ENCODE data around the gene EPHB1. TPM values are rescaled to one million over a fixed set of nuclear protein-coding genes. Genes with fewer than 3 reads are reported as not detected.

The EPHB1 gene
- total RNA-seq, 1 experiment from 2014 or later, result 2.8 TPM

- Histone ChIP-seq H2BK15ac (ENCODE audit: low read depth, low read length) (no peak overlapping the region), H3K56ac (ENCODE audit: insufficient read length, low read depth, low read length) (no peak overlapping the region), H4K91ac (ENCODE audit: insufficient read length, low read depth, low read length) (no peak overlapping the region), H2BK120ac (ENCODE audit: low read depth, low read length, poor library complexity, severe bottlenecking) (no peak overlapping the region), H3K4me1 (ENCODE audit: insufficient read depth, low read length) (no peaks in the 10 kb centered on the region), H2BK12ac (ENCODE audit: insufficient read length, low read depth, low read length) (no peak overlapping the region), H3K4ac (ENCODE audit: low read depth, low read length) (no peak overlapping the region), H3K23me2 (ENCODE audit: insufficient read length, low read depth, low read length, poor library complexity, severe bottlenecking) (no peaks in the 10 kb centered on the region), H2BK20ac (ENCODE audit: low read depth, low read length, poor library complexity, severe bottlenecking) (no peak overlapping the region), H3K18ac (ENCODE audit: insufficient read length, low read depth, low read length) (no peak overlapping the region), H3K4me2 (ENCODE audit: insufficient read depth, insufficient read length, low read length) (no peak overlapping the region), H3T11ph (ENCODE audit: low read length) (no peak overlapping the region), H2AFZ (ENCODE audit: low read length) (no peak overlapping the region), H3K9me3 (ENCODE audit: control insufficient read depth, low read depth, low read length) (no peaks in the 10 kb centered on the region), H2AK5ac (ENCODE audit: insufficient read length, low read length) (no peak overlapping the region), H3K27me3 (ENCODE audit: insufficient read depth, low read length) (no peaks in the 10 kb centered on the region), H3K79me1 (ENCODE audit: insufficient read depth, low read depth, low read length, poor library complexity, severe bottlenecking) (no peaks in the 10 kb centered on the region), H3K14ac (ENCODE audit: insufficient read depth, low read length) (no peak overlapping the region), H3K23ac (ENCODE audit: insufficient read length, low read depth, low read length) (no peak overlapping the region), H4K5ac (ENCODE audit: insufficient read length, low read depth, low read length) (no peak overlapping the region), H3K27ac (ENCODE audit: insufficient read length, low read depth, low read length) (no peak overlapping the region), H2BK5ac (ENCODE audit: insufficient read length, low read length) (no peak overlapping the region), H4K8ac (replicated peaks; ENCODE audit: insufficient read length, low read depth, low read length) (no peak overlapping the region), H4K20me1 (ENCODE audit: control insufficient read depth, insufficient read depth, insufficient read length) (no peaks in the 10 kb centered on the region), H3K9ac (ENCODE audit: extremely low read depth, insufficient read length, low read length) (no peak overlapping the region), H3K79me2 (ENCODE audit: insufficient read depth, low read length) (no peaks in the 10 kb centered on the region)
- H3K4me3 Mint-ChIP-seq, result no peak overlapping the region
- WGBS (ENCODE audit: extremely low coverage, insufficient read length, low lambda C conversion rate), result no CpG with 5 or more reads among the region's 1 CpG
- DNase-seq, result no peak
- H3K27ac Mint-ChIP-seq, result peak overlapping the region in 1 of 3 experiments; percentile 60; a peak in 1 of 7 replicates
- H3K9me3 Mint-ChIP-seq, result no peaks in the 10 kb centered on the region; a peak in 2 of 5 replicates
- no peak for TF ChIP-seq CTCF (conservative IDR thresholded peaks at IDR 0.05)
- no peaks in the 10 kb centered on the region; the same call in 1 of the 2 replicates for H3K27me3 Mint-ChIP-seq (ENCODE audit: low read depth)
- peaks cover 5 to 6% of the 10 kb centered on the region in 2 experiments for H3K4me1 Mint-ChIP-seq
- no peaks in the 10 kb centered on the region; a peak in 2 of 7 replicates for H3K36me3 Mint-ChIP-seq (ENCODE audit: insufficient read depth in 1 of 3, low read depth in 3 of 3)
Measured at GRCh38 chr3:134873789-134874188, 78.7 kb downstream of the EPHB1 start.

Measured in H9 (cell line).